ENCODE results near the gene LGI4.

LGI4 gene

GRCh38 chr19:35084509-35084762 is 50.4 kb downstream of the LGI4 start:
- DNase-seq = no peak

- DNase-seq = no peak
These were observed 51.0 kb downstream of the LGI4 start for GRCh38 chr19:35083691-35084508.

GRCh38 chr19:35081201-35081600 is 53.7 kb downstream of the LGI4 start:
- DNase-seq = no peak

- no peak for DNase-seq
These were observed 54.2 kb downstream of the LGI4 start for GRCh38 chr19:35080613-35081170.

GRCh38 chr19:35079826-35080225 is 55.0 kb downstream of the LGI4 start:
- no peak for DNase-seq

GRCh38 chr19:35077411-35078223 is 57.2 kb downstream of the LGI4 start:
- DNase-seq = no peak

GRCh38 chr19:35076657-35077056 is 58.2 kb downstream of the LGI4 start:
- DNase-seq = no peak

- DNase-seq = no peak
These were observed 58.9 kb downstream of the LGI4 start for GRCh38 chr19:35076026-35076370.

GRCh38 chr19:35075202-35076025 is 59.4 kb downstream of the LGI4 start:
- DNase-seq = no peak
